ENCODE data around the gene MAP3K13.

DNA sequence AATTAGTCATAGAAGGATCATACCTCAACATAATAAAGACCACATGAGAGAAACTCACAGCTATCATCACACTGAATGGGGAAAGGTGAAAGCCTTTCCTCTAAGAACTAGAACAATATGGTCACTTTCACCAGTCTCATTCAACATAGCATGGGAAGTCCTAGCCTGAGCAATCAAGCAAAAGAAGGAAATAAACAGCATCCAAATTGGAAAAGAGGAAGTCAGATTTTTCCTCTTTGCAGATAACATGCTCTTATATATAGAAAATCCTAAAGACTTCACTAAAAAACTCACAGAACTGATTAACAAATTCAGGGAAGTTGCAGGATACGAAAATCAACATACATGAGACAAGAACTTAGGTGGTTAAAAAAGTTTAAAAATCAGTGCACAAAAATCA is 24.7 kb downstream of the MAP3K13 start:
- TF ChIP-seq, protein P1, sequence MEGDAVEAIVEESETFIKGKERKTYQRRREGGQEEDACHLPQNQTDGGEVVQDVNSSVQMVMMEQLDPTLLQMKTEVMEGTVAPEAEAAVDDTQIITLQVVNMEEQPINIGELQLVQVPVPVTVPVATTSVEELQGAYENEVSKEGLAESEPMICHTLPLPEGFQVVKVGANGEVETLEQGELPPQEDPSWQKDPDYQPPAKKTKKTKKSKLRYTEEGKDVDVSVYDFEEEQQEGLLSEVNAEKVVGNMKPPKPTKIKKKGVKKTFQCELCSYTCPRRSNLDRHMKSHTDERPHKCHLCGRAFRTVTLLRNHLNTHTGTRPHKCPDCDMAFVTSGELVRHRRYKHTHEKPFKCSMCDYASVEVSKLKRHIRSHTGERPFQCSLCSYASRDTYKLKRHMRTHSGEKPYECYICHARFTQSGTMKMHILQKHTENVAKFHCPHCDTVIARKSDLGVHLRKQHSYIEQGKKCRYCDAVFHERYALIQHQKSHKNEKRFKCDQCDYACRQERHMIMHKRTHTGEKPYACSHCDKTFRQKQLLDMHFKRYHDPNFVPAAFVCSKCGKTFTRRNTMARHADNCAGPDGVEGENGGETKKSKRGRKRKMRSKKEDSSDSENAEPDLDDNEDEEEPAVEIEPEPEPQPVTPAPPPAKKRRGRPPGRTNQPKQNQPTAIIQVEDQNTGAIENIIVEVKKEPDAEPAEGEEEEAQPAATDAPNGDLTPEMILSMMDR (IDR thresholded peaks at IDR 0.05; ENCODE audit: low read depth, low read length), result no peak
- TF ChIP-seq EZH2phosphoT487 (IDR thresholded peaks at IDR 0.05; ENCODE audit: low read depth), result no peak
